ENCODE results near the gene RBL1.

DNA sequence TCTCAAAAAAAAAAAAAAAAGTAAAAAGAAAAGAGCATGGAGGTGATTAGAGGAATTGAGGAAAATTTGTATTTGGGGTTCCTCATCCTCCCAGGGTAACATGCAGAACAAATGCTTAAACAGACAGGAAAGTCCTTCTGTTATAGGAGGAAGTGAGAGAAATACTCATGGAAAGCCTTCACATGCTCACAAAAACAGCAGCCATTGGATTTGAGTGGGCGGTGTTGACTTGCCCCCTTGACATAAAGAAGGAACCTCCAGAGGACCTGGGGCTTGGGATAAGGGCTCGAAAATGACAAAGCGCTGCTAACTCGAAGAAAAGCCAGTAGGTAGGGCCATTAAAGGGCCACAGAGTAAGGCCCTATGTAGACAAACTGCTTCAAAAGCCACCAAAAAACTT, 126.7 kb downstream of the RBL1 start:
- TF ChIP-seq, protein P1, sequence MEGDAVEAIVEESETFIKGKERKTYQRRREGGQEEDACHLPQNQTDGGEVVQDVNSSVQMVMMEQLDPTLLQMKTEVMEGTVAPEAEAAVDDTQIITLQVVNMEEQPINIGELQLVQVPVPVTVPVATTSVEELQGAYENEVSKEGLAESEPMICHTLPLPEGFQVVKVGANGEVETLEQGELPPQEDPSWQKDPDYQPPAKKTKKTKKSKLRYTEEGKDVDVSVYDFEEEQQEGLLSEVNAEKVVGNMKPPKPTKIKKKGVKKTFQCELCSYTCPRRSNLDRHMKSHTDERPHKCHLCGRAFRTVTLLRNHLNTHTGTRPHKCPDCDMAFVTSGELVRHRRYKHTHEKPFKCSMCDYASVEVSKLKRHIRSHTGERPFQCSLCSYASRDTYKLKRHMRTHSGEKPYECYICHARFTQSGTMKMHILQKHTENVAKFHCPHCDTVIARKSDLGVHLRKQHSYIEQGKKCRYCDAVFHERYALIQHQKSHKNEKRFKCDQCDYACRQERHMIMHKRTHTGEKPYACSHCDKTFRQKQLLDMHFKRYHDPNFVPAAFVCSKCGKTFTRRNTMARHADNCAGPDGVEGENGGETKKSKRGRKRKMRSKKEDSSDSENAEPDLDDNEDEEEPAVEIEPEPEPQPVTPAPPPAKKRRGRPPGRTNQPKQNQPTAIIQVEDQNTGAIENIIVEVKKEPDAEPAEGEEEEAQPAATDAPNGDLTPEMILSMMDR (IDR thresholded peaks at IDR 0.05): no peak
- TF ChIP-seq POLR2A (IDR thresholded peaks at IDR 0.05) (no peak), EP300 (IDR thresholded peaks at IDR 0.05) (no peak), POLR2AphosphoS5 (IDR thresholded peaks at IDR 0.05) (no peak)
